CD4-positive, alpha-beta T cell treated with Interleukin-15 for 4 hours (primary cell): ENCODE data around the gene KLF7.
"Not testable (repeated sequence)": the region's sequence is repeated elsewhere in the genome, so short reads cannot be mapped to it uniquely, and the experiment has no call there.

Source experiments
- DNase-seq: peaks from one replicate; pipeline ENCODE4 v3.0.0-alpha.2; 2020; ENCODE audit warnings: low spot score

Gene KLF7

GRCh38 chr2:207061181-207061580 is 104.6 kb downstream of the KLF7 start:
- no peak for DNase-seq

- DNase-seq: no peak
These were observed 110.5 kb downstream of the KLF7 start for GRCh38 chr2:207055257-207055656.

- no peak for DNase-seq
These were observed 111.2 kb downstream of the KLF7 start for GRCh38 chr2:207054521-207054920.

GRCh38 chr2:207051385-207051965 is 114.3 kb downstream of the KLF7 start:
- DNase-seq: no peak

GRCh38 chr2:207049122-207049521 is 116.6 kb downstream of the KLF7 start:
- DNase-seq: no peak

- no peak for DNase-seq
These were observed 117.3 kb downstream of the KLF7 start for GRCh38 chr2:207048416-207048815.

GRCh38 chr2:207046724-207047123 is 119.0 kb downstream of the KLF7 start:
- DNase-seq: peak; percentile 54

- no peak for DNase-seq
These were observed 120.2 kb downstream of the KLF7 start for GRCh38 chr2:207045531-207045930.

- DNase-seq: no peak
These were observed 121.1 kb downstream of the KLF7 start for GRCh38 chr2:207044379-207045362.

- DNase-seq: no peak
These were observed 122.9 kb downstream of the KLF7 start for GRCh38 chr2:207042841-207043240.

GRCh38 chr2:207041786-207042554 is 123.8 kb downstream of the KLF7 start:
- DNase-seq: no peak

- DNase-seq: no peak
These were observed 124.5 kb downstream of the KLF7 start for GRCh38 chr2:207041279-207041678.

GRCh38 chr2:207040696-207041095 is 125.1 kb downstream of the KLF7 start:
- no peak for DNase-seq

GRCh38 chr2:207039225-207039624 is 126.5 kb downstream of the KLF7 start:
- no peak for DNase-seq

GRCh38 chr2:207038299-207038698 is 127.4 kb downstream of the KLF7 start:
- no peak for DNase-seq

GRCh38 chr2:207037896-207038295 is 127.9 kb downstream of the KLF7 start:
- no peak for DNase-seq

- DNase-seq: not testable (repeated sequence)
These were observed 128.7 kb downstream of the KLF7 start for GRCh38 chr2:207037023-207037422.

- DNase-seq: no peak
These were observed 129.9 kb downstream of the KLF7 start for GRCh38 chr2:207035875-207036274.

GRCh38 chr2:207032490-207032889 is 133.3 kb downstream of the KLF7 start:
- no peak for DNase-seq
